Neural cell (in vitro differentiated cells): Measurements from ENCODE around the gene ATXN2. TPM values are rescaled to one million over a fixed set of nuclear protein-coding genes. Genes with fewer than 3 reads are reported as not detected.

Experiments
- H2AFZ ChIP-seq: fragments of 200-600, 300-800 bp; sonication (generic), shearing (Covaris generic); 2 replicates; pipeline ENCODE4 v1.6.0; 2014; ENCODE audit warnings: low read depth, mild to moderate bottlenecking, antibody characterized with exemption, low read length, moderate library complexity
- H3F3A ChIP-seq: fragments of 200-600 bp; shearing (Covaris generic); 2 replicates; pipeline ENCODE4 v1.6.1; 2016; ENCODE audit warnings: mild to moderate bottlenecking, moderate library complexity, mixed read lengths, antibody characterized with exemption, low read length; ENCODE audit not compliant: insufficient read depth, poor library complexity, severe bottlenecking
- H3K27ac ChIP-seq: fragments of 200-600, 300-800 bp; sonication (generic), shearing (Covaris generic); 2 replicates; pipeline ENCODE4 v1.5.1; 2014; ENCODE audit warnings: mild to moderate bottlenecking, low read length, moderate library complexity
- H3K27me3 ChIP-seq: fragments of 300-800, 200-600 bp; sonication (generic), shearing (Covaris generic); 2 replicates; pipeline ENCODE4 v1.6.0; 2014; ENCODE audit warnings: mild to moderate bottlenecking, low read depth, low read length, moderate library complexity; ENCODE audit not compliant: insufficient read depth
- H3K36me3 ChIP-seq: fragments of 300-800, 200-600 bp; sonication (generic), shearing (Covaris generic); 2 replicates; pipeline ENCODE4 v1.5.1; 2014; ENCODE audit warnings: mild to moderate bottlenecking, antibody characterized with exemption, low read length, moderate library complexity; ENCODE audit not compliant: insufficient read depth
- H3K4me2 ChIP-seq: fragments of 300-800, 200-600 bp; sonication (generic), shearing (Covaris generic); 2 replicates; pipeline ENCODE4 v1.6.0; 2014; ENCODE audit warnings: mild to moderate bottlenecking, low read length
- H3K4me3 ChIP-seq: fragments of 300-800, 200-600 bp; sonication (generic), shearing (Covaris generic); 2 replicates; pipeline ENCODE4 v1.5.1; 2014; ENCODE audit warnings: mild to moderate bottlenecking, low read length, moderate library complexity
- H3K79me2 ChIP-seq: fragments of 200-600 bp; shearing (Covaris generic); replicated peaks from 2 replicates; pipeline ENCODE4 v1.6.0; 2014; ENCODE audit warnings: mild to moderate bottlenecking, low read length, moderate library complexity; ENCODE audit not compliant: insufficient read depth
- H3K9ac ChIP-seq: fragments of 300-800, 200-600 bp; sonication (generic), shearing (Covaris generic); 2 replicates; pipeline ENCODE4 v1.6.1; 2016; ENCODE audit warnings: mild to moderate bottlenecking, low read length, mixed read lengths
- H3K9me2 ChIP-seq: fragments of 200-600 bp; shearing (Covaris generic); 2 replicates; pipeline ENCODE4 v1.6.1; 2016; ENCODE audit warnings: mild to moderate bottlenecking, low read length, mixed read lengths; ENCODE audit not compliant: insufficient read depth
- H3K9me3 ChIP-seq: fragments of 200-600, 300-800 bp; sonication (generic), shearing (Covaris generic); 2 replicates; pipeline ENCODE4 v1.6.1; 2016; ENCODE audit warnings: mild to moderate bottlenecking, mixed run types, low read length, moderate library complexity, mixed read lengths
- H4K20me1 ChIP-seq: fragments of 200-600 bp; shearing (Covaris generic); 2 replicates; pipeline ENCODE4 v1.6.1; 2016; ENCODE audit warnings: mild to moderate bottlenecking, mixed run types; ENCODE audit not compliant: insufficient read depth
- CTCF ChIP-seq: fragments of 450-650 bp; IDR thresholded peaks from 2 replicates; pipeline ENCODE4 v1.5.1; 2014; ENCODE audit warnings: antibody characterized with exemption, mild to moderate bottlenecking, moderate library complexity; ENCODE audit not compliant: poor library complexity, severe bottlenecking
- EP300 ChIP-seq: fragments of 450-650 bp; conservative IDR thresholded peaks from 2 replicates; pipeline ENCODE4 v1.6.1; 2014; ENCODE audit warnings: antibody characterized with exemption, mild to moderate bottlenecking, moderate library complexity; ENCODE audit not compliant: poor library complexity, severe bottlenecking
- EZH2 ChIP-seq: fragments of 200-600, 300-800 bp; shearing (Covaris generic), sonication (generic); IDR thresholded peaks from 2 replicates; pipeline ENCODE4 v1.6.1; 2014; ENCODE audit warnings: antibody characterized with exemption, low read length, borderline replicate concordance, mild to moderate bottlenecking; ENCODE audit not compliant: insufficient read depth, poor library complexity, severe bottlenecking
- MXI1 ChIP-seq: fragments of 450-650 bp; conservative IDR thresholded peaks from 2 replicates; pipeline ENCODE4 v1.6.1; 2014; ENCODE audit warnings: antibody characterized with exemption, mild to moderate bottlenecking; ENCODE audit not compliant: poor library complexity, severe bottlenecking
- POLR2AphosphoS5 ChIP-seq: IDR thresholded peaks from 2 replicates; pipeline ENCODE4 v1.6.1; 2012
- RAD21 ChIP-seq: fragments of 450-650 bp; conservative IDR thresholded peaks from 2 replicates; pipeline ENCODE4 v1.6.1; 2014; ENCODE audit warnings: antibody characterized with exemption, mild to moderate bottlenecking, moderate library complexity
- REST ChIP-seq: IDR thresholded peaks from 2 replicates; pipeline ENCODE4 v1.6.1; 2012; ENCODE audit warnings: borderline replicate concordance
- SMC3 ChIP-seq: fragments of 450-650 bp; conservative IDR thresholded peaks from 2 replicates; pipeline ENCODE4 v1.6.1; 2014; ENCODE audit warnings: antibody characterized with exemption, mild to moderate bottlenecking, moderate library complexity; ENCODE audit not compliant: poor library complexity
- TAF1 ChIP-seq: IDR thresholded peaks from 2 replicates; pipeline ENCODE4 v1.6.1; 2012; ENCODE audit warnings: low read depth
- polyA plus RNA-seq: library from polyadenylated mRNA; depleted of rRNA; stranded (reverse); fragments of >200 nt; gene quantifications from 2 replicates; pipeline ENCODE4 v1.2.3, GENCODE V29; 2014

The ATXN2 gene
- polyA plus RNA-seq, 1 donor from 2014 or later = 12.6 TPM

GRCh38 chr12:111580119-111580425 is 19.0 kb downstream of the ATXN2 start:
- Histone ChIP-seq H4K20me1 (no peaks in the 10 kb centered on the region), H3K4me3 (no peak overlapping the region), H3K36me3 (no peaks in the 10 kb centered on the region), H3K4me2 (no peak overlapping the region), H3K9me2 (no peaks in the 10 kb centered on the region), H3F3A (no peaks in the 10 kb centered on the region), H3K27ac (no peak overlapping the region), H3K9me3 (no peaks in the 10 kb centered on the region), H3K9ac (no peak overlapping the region), H3K79me2 (peaks cover 41% of the 10 kb centered on the region), H2AFZ (no peak overlapping the region), H3K27me3 (no peaks in the 10 kb centered on the region)
- TF ChIP-seq TAF1 (no peak), RAD21 (no peak), CTCF (no peak), REST (no peak), SMC3 (no peak), POLR2AphosphoS5 (no peak), EP300 (no peak), EZH2 (no peak), MXI1 (no peak)

GRCh38 chr12:111578971-111579340 is 20.2 kb downstream of the ATXN2 start:
- H3K9me3 ChIP-seq = no peaks in the 10 kb centered on the region
- H3K27me3 ChIP-seq = no peaks in the 10 kb centered on the region
- H3K36me3 ChIP-seq = no peaks in the 10 kb centered on the region
- H3F3A ChIP-seq = no peaks in the 10 kb centered on the region
- no peaks in the 10 kb centered on the region for H4K20me1 ChIP-seq
- H3K4me2 ChIP-seq = no peak overlapping the region
- H3K27ac ChIP-seq = no peak overlapping the region
- H2AFZ ChIP-seq = no peak overlapping the region
- TF ChIP-seq SMC3 (no peak), TAF1 (no peak), POLR2AphosphoS5 (no peak), EZH2 (no peak), RAD21 (no peak), EP300 (no peak), REST (no peak), CTCF (no peak), MXI1 (no peak)
- H3K9me2 ChIP-seq = no peaks in the 10 kb centered on the region
- H3K9ac ChIP-seq = no peak overlapping the region
- peaks cover 39% of the 10 kb centered on the region for H3K79me2 ChIP-seq
- H3K4me3 ChIP-seq = no peak overlapping the region
